Kidney (tissue), 14 donors: Measurements from ENCODE around the gene GAS6. TPM values are rescaled to one million over a fixed set of nuclear protein-coding genes. Genes with fewer than 3 reads are reported as not detected.
A peak's percentile ranks its signal among the peaks of the same experiment; 100 is the strongest.

Source experiments
- DNase-seq, 5 donors: peaks; one replicate each; pipeline ENCODE4 v3.0.0-alpha.2; 2013 to 2020
- FAIRE-seq: peaks from 2 replicates; lab custom pipeline; 2012; peaks lifted over from hg19 to GRCh38; lab: Jason Lieb, UNC
- H3K27ac ChIP-seq, 2 donors: one replicate each; pipeline ENCODE4 v1.7.0; 2013; ENCODE audit warnings: low read depth in 2 of 2, low read length in 2 of 2, inconsistent platforms in 1 of 2
- H3K27me3 ChIP-seq: one replicate; pipeline ENCODE4 v1.7.1; 2013; ENCODE audit warnings: low read length, inconsistent platforms; ENCODE audit not compliant: control insufficient read depth, insufficient read depth
- H3K36me3 ChIP-seq, 3 donors: one replicate each; pipeline versions ENCODE4 v1.7.0 to v1.7.1; 2013; ENCODE audit warnings: low read length in 3 of 3, control low read depth in 1 of 3, inconsistent platforms in 1 of 3; ENCODE audit not compliant: insufficient read depth in 3 of 3, control insufficient read depth in 2 of 3
- H3K4me1 ChIP-seq, 3 donors: one replicate each; pipeline versions ENCODE4 v1.7.0 to v1.7.1; 2013; ENCODE audit warnings: low read length in 3 of 3, inconsistent platforms in 1 of 3, low read depth in 1 of 3; ENCODE audit not compliant: control insufficient read depth in 2 of 3, insufficient read depth in 2 of 3
- H3K4me3 ChIP-seq, 3 donors: one replicate each; pipeline versions ENCODE4 v1.7.0 to v1.8.1; 2013; ENCODE audit warnings: low read length in 3 of 3, control low read depth in 1 of 3, inconsistent platforms in 1 of 3
- H3K9ac ChIP-seq, 3 donors: one replicate each; pipeline versions ENCODE4 v1.7.0 to v1.7.1; 2013; ENCODE audit warnings: low read length in 3 of 3, control low read depth in 1 of 3, inconsistent platforms in 1 of 3
- H3K9me3 ChIP-seq, 3 donors: one replicate each; pipeline versions ENCODE4 v1.7.0 to v1.7.1; 2013; ENCODE audit warnings: low read length in 3 of 3, control low read depth in 1 of 3, inconsistent platforms in 1 of 3; ENCODE audit not compliant: control insufficient read depth in 2 of 3, insufficient read depth in 1 of 3
- intact Hi-C: fragments of 100-400 bp; cut with DNase I; formaldehyde crosslinking; loops from one replicate; pipeline ENCODE4 v1.11.1; 2022
- polyA plus RNA-seq: library from polyadenylated mRNA; stranded (reverse); fragments of 350-450 nt; fragmentation: Illumina TruSeq; extraction: RNeasy Lipid Tissue Mini Kit (QIAGEN cat#74804); gene quantifications from one replicate; pipeline ENCODE4 v1.2.3, GENCODE V29; 2014; ENCODE audit warnings: low read depth, low replicate concordance; ENCODE audit not compliant: insufficient read depth
- total RNA-seq: library from RNA; stranded (reverse); fragmentation: NEBNext Ultra II Directional; extraction: Animal tissue kit (Norgen Biotek cat#: 25700); gene quantifications from one replicate; pipeline ENCODE4 v1.2.1, GENCODE V29; 2021
- TF ChIP-seq, protein P1 (sequence below): IDR thresholded peaks from 3 replicates; pipeline ENCODE4 v1.5.1; 2012; ENCODE audit warnings: mild to moderate bottlenecking, moderate library complexity, borderline replicate concordance; ENCODE audit not compliant: insufficient read depth; ENCODE audit errors: extremely low read depth
- donor health status: control.
- donor health status: control.
- donor health status: control.
- donor health status: control.
- donor health status: control.
- donor health status: DM: yes; HTN: yes; CAD: no.
- donor health status: Normal renal cell carcinoma (clear cell type).

The GAS6 gene
- total and polyA plus RNA-seq, 2 donors from 2014 or later, result 83.5 to 135 TPM

DNA sequence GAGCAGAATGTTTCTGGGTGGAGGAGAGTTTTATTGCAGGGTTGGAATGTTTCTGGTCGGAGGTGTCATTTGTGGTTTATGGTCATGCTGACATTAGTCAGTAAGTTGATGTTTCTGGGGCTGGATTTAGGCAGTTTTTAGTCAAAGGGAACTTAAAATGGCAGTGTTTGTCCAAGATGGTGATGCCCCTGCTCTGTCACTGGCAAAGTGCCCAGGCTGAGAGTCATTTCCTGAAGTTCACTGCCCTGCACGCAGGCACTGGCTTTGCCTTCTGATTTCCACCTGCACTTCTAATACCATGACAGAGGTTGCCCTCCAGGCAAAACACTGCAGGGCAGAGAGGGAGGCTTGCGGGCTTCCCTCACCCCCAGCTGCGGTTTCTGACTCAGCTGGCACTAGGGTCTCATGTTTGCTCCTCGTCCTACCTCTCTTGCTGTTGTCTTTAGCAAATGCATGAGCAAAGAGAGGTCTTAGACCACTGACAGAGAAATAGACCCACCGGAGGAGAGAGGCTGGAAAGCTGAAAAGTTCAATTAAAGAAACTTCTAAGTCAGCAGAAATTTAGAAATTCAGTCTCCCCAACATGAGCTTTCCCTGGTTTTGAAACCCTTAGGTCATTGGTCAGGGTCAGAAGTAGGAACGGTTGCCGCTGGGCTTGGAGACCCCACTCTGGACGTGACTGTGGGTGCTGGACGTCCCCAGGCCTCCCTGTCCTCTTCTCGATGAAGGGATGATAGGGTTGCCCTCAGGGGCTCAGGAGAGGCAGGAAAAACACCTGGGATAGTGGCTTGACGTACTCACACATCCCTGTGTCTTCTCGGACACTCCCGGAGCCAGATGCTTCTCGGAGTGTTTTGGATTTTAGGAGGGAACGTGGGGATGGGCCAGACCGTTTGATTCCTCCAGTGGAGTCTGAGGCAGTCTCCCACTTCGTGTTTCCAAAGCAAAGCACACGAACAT, 78.5 kb downstream of the GAS6 start:
- Histone ChIP-seq H3K4me3 (no peak overlapping the region), H3K27ac (no peak overlapping the region), H3K36me3 (no peaks in the 10 kb centered on the region), H3K4me1 (no peaks in the 10 kb centered on the region), H3K9me3 (no peaks in the 10 kb centered on the region), H3K9ac (no peak overlapping the region), H3K27me3 (no peaks in the 10 kb centered on the region)
- TF ChIP-seq, protein P1, sequence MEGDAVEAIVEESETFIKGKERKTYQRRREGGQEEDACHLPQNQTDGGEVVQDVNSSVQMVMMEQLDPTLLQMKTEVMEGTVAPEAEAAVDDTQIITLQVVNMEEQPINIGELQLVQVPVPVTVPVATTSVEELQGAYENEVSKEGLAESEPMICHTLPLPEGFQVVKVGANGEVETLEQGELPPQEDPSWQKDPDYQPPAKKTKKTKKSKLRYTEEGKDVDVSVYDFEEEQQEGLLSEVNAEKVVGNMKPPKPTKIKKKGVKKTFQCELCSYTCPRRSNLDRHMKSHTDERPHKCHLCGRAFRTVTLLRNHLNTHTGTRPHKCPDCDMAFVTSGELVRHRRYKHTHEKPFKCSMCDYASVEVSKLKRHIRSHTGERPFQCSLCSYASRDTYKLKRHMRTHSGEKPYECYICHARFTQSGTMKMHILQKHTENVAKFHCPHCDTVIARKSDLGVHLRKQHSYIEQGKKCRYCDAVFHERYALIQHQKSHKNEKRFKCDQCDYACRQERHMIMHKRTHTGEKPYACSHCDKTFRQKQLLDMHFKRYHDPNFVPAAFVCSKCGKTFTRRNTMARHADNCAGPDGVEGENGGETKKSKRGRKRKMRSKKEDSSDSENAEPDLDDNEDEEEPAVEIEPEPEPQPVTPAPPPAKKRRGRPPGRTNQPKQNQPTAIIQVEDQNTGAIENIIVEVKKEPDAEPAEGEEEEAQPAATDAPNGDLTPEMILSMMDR, result no peak
- no peak for FAIRE-seq
- peak in 1 of 5 donors; percentile 13 for DNase-seq
- intact Hi-C loops, result no loop called here

DNA sequence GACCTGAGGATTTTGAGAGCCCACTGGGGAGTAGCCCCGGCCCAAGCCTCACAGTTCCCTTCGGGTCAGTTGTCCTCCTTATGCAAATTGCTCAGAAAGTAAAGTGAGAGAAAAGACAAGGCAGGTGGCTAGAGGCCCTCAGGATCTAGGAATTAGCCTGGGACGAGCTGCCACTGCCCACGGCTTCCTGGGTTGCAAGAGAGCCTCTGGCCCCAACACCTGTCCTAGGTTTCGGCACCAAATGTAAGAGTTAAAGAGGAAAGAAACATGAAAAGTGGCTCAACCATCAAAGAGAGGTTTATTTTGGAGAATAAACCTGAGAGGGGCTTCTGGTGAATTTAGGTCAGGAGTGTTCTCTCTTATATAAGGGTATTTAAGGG, 79.2 kb downstream of the GAS6 start:
- no peaks in the 10 kb centered on the region for H3K4me1 ChIP-seq
- FAIRE-seq (no peak), DNase-seq (no peak)
- intact Hi-C loops, result no loop called here
- H3K36me3 ChIP-seq, result no peaks in the 10 kb centered on the region
- H3K27ac ChIP-seq, result no peak overlapping the region
- H3K27me3 ChIP-seq, result no peaks in the 10 kb centered on the region
- H3K4me3 ChIP-seq, result no peak overlapping the region
- TF ChIP-seq, protein P1, result no peak
- no peak overlapping the region for H3K9ac ChIP-seq
- no peaks in the 10 kb centered on the region for H3K9me3 ChIP-seq

DNA sequence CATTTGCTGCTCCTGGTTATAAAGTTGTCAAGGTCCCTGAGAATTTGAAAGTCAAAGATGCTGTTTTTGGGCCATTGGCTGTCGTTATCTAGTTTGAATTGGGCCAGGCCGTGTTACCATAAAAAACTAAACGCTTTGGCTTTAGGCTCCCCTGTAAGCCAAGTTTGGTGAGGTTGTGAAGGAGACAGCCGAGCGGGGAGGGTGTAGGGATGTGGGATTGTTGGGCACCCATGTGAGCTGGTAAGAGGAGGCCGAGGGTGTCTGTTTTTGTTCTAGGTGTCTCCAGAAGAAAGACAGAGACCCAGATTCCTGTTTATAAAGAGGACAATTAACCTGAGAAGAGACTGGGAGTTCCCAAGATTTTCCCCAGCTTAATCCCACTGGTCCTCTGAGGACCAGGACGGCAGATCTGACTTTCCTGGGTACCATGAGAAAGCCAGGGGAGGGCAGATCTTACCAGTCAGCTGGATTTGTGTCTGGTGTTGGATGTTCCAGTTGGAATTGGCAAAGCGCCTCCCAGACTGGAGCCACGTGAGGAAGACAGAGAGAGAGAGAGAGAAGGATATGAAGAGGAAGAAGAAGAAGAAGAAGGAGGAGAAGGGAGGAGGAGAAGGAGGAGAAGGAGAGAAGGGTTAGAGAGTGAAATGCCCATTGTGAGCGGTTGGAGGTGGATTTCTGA, 79.8 kb downstream of the GAS6 start:
- FAIRE-seq (no peak), DNase-seq (no peak)
- Histone ChIP-seq H3K9ac (no peak overlapping the region), H3K27me3 (no peaks in the 10 kb centered on the region), H3K4me3 (no peak overlapping the region), H3K36me3 (no peaks in the 10 kb centered on the region), H3K27ac (no peak overlapping the region), H3K4me1 (no peaks in the 10 kb centered on the region), H3K9me3 (no peaks in the 10 kb centered on the region)
- intact Hi-C loops, result no loop called here
- TF ChIP-seq, protein P1, result no peak
